Testis (tissue), 3 donors: Measurements from ENCODE around the gene PHAF1. TPM values are rescaled to one million over a fixed set of nuclear protein-coding genes. Genes with fewer than 3 reads are reported as not detected.

ENCODE experiments used
- DNase-seq: peaks from one replicate; pipeline ENCODE4 v3.0.0-alpha.2; 2019
- H3K27ac ChIP-seq, 2 donors: fragments of 200-600 bp; sonication (generic); one replicate each; pipeline ENCODE4 v1.5.1; 2019
- H3K27me3 ChIP-seq: fragments of 200-600 bp; sonication (generic); one replicate; pipeline ENCODE4 v1.5.1; 2019
- H3K36me3 ChIP-seq: fragments of 200-600 bp; sonication (generic); one replicate; pipeline ENCODE4 v1.5.1; 2017; ENCODE audit warnings: low read depth; ENCODE audit errors: missing control alignments
- H3K4me1 ChIP-seq: fragments of 200-600 bp; sonication (generic); one replicate; pipeline ENCODE4 v1.5.1; 2019
- H3K4me3 ChIP-seq, 2 donors: fragments of 200-600 bp; sonication (generic); one replicate each; pipeline ENCODE4 v1.5.1; 2017 to 2019
- H3K9me3 ChIP-seq: fragments of 200-600 bp; sonication (generic); one replicate; pipeline ENCODE4 v1.5.1; 2017
- POLR2A ChIP-seq: fragments of 450-650 bp; IDR thresholded peaks from one replicate; pipeline ENCODE4 v1.6.1; 2017; ENCODE audit warnings: antibody characterized with exemption, mild to moderate bottlenecking, moderate library complexity
- WGBS, 2 donors: methylation state at CpG; one replicate each; pipeline ENCODE4 v1.1.5; 2018; 5-methylcytosine and 5-hydroxymethylcytosine counted together
- intact Hi-C: fragments of 100-400 bp; cut with DNase I; formaldehyde crosslinking; loops from one replicate; pipeline ENCODE4 v1.15.1; 2023; ENCODE audit warnings: low total_unique reads
- polyA plus RNA-seq: library from polyadenylated mRNA; stranded (reverse); fragments of 350-450 nt; fragmentation: Illumina TruSeq; extraction: RNeasy Lipid Tissue Mini Kit (QIAGEN cat#74804); gene quantifications from one replicate; pipeline ENCODE4 v1.2.3, GENCODE V29; 2014; ENCODE audit warnings: low read depth, low replicate concordance; ENCODE audit not compliant: insufficient read depth
- total RNA-seq, 2 donors: library from RNA; depleted of rRNA; stranded (reverse); fragments of >200 nt; gene quantifications; one replicate each; pipeline ENCODE4 v1.2.3, GENCODE V29; 2016
- TF ChIP-seq, protein P1 (sequence below), 3 experiments: fragments of 450-650 bp in 2 of 3; fragments of 200-600 bp in 1 of 3; sonication (generic) in 1 of 3; IDR thresholded peaks; one replicate each; pipeline ENCODE4 v1.5.1; 2016 to 2019; ENCODE audit warnings: antibody characterized with exemption in 3 of 3, mild to moderate bottlenecking in 2 of 3, moderate library complexity in 1 of 3

Gene PHAF1
- total and polyA plus RNA-seq, 3 donors from 2014 or later = 31.2 to 41.6 (median 32.6) TPM

DNA sequence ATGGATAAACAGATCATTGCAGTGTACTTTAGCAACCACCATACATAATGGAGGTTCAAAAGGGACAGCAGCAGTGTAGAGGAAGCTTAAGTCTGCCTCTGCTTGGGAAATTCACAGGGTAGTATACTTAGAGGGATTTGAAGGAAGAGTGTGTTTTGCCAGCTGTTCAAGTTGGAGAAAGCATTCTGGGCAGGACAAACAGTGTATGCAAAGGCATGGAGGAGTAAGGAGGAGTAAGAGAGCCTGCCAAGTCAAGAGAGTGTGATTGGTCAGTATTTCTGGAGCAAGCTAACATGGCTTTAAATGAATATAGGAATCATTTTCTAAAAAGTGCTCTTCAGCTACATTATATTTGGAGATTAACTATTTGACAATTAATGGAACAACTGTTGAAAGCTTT lies 22.9 kb upstream of the PHAF1 start:
- intact Hi-C loops = no loop called here
- TF ChIP-seq POLR2A = no peak
- TF ChIP-seq, protein P1, sequence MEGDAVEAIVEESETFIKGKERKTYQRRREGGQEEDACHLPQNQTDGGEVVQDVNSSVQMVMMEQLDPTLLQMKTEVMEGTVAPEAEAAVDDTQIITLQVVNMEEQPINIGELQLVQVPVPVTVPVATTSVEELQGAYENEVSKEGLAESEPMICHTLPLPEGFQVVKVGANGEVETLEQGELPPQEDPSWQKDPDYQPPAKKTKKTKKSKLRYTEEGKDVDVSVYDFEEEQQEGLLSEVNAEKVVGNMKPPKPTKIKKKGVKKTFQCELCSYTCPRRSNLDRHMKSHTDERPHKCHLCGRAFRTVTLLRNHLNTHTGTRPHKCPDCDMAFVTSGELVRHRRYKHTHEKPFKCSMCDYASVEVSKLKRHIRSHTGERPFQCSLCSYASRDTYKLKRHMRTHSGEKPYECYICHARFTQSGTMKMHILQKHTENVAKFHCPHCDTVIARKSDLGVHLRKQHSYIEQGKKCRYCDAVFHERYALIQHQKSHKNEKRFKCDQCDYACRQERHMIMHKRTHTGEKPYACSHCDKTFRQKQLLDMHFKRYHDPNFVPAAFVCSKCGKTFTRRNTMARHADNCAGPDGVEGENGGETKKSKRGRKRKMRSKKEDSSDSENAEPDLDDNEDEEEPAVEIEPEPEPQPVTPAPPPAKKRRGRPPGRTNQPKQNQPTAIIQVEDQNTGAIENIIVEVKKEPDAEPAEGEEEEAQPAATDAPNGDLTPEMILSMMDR (IDR thresholded peaks at IDR 0.05) = no peak
- no peak overlapping the region for H3K27ac ChIP-seq
- no peak overlapping the region for H3K4me3 ChIP-seq
- H3K9me3 ChIP-seq = no peaks in the 10 kb centered on the region
- DNase-seq = no peak
- no peaks in the 10 kb centered on the region for H3K36me3 ChIP-seq
- no peaks in the 10 kb centered on the region for H3K4me1 ChIP-seq
- no peaks in the 10 kb centered on the region for H3K27me3 ChIP-seq

DNA sequence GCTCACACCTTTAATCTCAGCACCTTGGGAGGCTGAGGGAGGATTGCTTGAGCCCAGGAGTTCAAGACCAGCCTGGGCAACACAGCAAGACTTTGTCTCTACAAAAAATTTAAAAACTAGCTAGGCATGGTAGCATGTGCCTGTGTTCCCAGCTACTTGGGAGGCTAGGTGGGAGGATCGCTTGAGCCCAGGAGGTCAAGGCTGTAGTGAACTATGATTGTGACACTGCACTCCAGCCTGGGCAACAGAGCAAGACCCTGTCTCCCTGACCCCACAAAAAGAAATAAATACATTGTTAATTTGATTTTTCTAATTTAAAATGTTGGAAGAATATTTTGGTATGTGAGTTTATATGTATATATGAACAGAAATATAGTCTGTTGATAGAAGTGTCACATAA lies 22.4 kb upstream of the PHAF1 start:
- no peaks in the 10 kb centered on the region for H3K27me3 ChIP-seq
- no peak overlapping the region for H3K27ac ChIP-seq
- 59 to 78% methylated on average over 1 of the region's 1 CpG for WGBS, 2 donors
- intact Hi-C loops = no loop called here
- no peaks in the 10 kb centered on the region for H3K36me3 ChIP-seq
- no peak overlapping the region for H3K4me3 ChIP-seq
- no peak for TF ChIP-seq POLR2A
- TF ChIP-seq, protein P1 (IDR thresholded peaks at IDR 0.05) = no peak
- H3K9me3 ChIP-seq = no peaks in the 10 kb centered on the region
- no peaks in the 10 kb centered on the region for H3K4me1 ChIP-seq
- DNase-seq = no peak

DNA sequence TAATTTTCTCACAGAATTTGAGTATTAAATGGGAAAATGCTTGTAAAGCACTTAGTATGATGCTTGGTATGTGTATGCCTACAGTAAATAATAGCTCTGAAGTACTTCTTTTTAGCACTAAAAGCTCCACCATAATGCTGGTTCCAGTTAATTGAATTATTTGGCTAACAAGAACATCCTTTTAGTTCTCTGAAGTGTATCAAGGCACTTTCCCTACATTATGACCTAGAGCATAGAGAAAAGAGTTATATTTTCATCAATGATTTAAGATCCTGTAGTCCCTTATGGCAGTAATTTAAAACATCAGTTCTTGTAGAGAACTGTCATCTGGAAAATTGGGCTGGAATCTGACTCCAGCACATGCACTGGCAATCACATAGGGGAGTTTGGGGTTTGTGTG lies 21.9 kb upstream of the PHAF1 start:
- intact Hi-C loops = no loop called here
- H3K27me3 ChIP-seq = no peaks in the 10 kb centered on the region
- H3K36me3 ChIP-seq = no peaks in the 10 kb centered on the region
- H3K4me3 ChIP-seq = no peak overlapping the region
- DNase-seq = no peak
- H3K27ac ChIP-seq = no peak overlapping the region
- no peaks in the 10 kb centered on the region for H3K9me3 ChIP-seq
- no peak for TF ChIP-seq POLR2A
- TF ChIP-seq, protein P1 (IDR thresholded peaks at IDR 0.05) = no peak
- no peaks in the 10 kb centered on the region for H3K4me1 ChIP-seq

DNA sequence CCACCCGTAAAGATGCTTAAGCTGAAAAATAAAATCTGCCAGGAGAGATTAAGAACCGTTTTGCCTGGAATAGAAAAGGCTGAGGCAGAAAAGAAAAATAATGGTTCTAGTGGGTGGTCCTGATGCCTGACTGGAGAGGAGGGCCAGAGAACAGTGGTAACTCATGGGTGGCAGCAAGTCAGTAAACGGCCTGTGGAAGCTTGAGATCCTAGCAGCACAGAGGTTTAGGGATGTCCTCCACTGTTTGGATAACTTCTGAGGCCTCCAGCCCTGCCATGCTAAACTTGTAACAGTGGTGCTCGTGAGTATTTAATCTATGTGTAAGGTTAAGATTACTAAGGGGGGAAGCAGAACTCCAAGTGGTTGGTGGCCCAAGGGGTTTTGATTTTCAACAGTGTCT lies 21.2 kb upstream of the PHAF1 start:
- no peaks in the 10 kb centered on the region for H3K4me1 ChIP-seq
- DNase-seq = no peak
- intact Hi-C loops = no loop called here
- H3K4me3 ChIP-seq = no peak overlapping the region
- no peaks in the 10 kb centered on the region for H3K9me3 ChIP-seq
- 60 to 61% methylated on average over 4 of the region's 4 CpGs for WGBS, 2 donors
- TF ChIP-seq POLR2A = no peak
- TF ChIP-seq, protein P1 (IDR thresholded peaks at IDR 0.05) = no peak
- H3K36me3 ChIP-seq = no peaks in the 10 kb centered on the region
- no peak overlapping the region for H3K27ac ChIP-seq
- H3K27me3 ChIP-seq = no peaks in the 10 kb centered on the region

DNA sequence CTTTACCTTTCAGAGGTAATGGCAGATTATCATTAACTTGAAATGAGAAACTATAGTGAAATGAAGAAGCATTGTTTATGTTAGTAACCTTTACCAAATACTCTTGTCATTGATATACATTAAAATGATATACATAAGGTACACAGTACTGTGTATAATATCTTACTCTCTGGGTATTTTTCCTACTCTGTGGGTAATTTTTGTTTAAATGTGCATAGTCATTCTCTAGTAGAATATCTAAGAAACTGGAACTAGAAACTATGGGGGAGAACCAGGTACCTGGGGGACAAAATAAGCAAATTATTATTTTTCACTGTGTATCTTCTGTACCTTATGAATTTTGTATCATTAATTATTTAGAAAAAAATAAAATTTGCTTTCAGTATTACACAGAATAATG lies 20.6 kb upstream of the PHAF1 start:
- no peak overlapping the region for H3K4me3 ChIP-seq
- intact Hi-C loops = no loop called here

More for the DNA sequence above, 20.6 kb upstream of the PHAF1 start:
- TF ChIP-seq POLR2A = no peak
- TF ChIP-seq, protein P1 (IDR thresholded peaks at IDR 0.05) = no peak
- no peaks in the 10 kb centered on the region for H3K36me3 ChIP-seq
- H3K9me3 ChIP-seq = no peaks in the 10 kb centered on the region
- no peak for DNase-seq
- H3K4me1 ChIP-seq = no peaks in the 10 kb centered on the region
- no peaks in the 10 kb centered on the region for H3K27me3 ChIP-seq
- H3K27ac ChIP-seq = no peak overlapping the region
